LoVo (cell line): ENCODE data around the gene BTBD9.

Experiments
- DNase-seq: peaks from one replicate; pipeline ENCODE4 v3.0.0-alpha.2; 2016; ENCODE audit warnings: low spot score

BTBD9 gene

DNA sequence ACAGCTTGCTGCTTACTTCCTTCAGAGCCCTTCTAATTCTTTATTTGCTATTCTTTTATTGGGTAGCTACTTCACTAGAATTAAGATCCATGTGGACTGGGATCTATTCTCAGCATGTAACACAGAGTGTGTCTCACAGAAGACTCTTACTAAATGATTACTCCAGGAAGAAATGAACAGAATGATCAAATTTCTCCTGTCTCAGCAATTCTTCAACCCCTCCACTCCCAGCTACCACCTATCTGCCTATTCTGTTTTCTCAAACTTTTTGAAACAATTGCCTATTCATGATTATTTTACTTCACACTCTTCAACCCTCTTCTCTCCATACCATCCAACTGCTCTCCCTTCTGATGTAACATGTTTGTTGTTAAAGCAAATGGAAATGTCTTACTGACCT is 132.6 kb downstream of the BTBD9 start:
- DNase-seq: no peak

DNA sequence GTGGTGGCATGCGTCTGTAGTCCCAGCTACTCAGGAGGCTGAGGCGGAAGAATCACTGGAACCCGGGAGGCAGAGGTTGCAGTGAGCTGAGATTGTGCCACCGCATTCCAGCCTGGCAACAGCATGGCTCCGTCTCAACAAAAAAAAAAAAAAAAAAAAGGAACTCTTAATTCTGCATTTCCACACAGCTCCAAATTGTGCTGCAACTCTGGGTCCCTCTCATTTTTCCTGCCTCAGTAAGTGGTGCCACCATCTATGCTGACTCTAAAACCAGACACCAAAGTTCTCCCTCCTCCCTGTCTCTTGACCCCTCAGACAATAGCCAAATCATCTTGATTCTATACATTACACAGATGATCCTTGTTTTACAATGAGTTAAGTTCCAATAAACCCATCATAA is 133.9 kb downstream of the BTBD9 start:
- DNase-seq: no peak

DNA sequence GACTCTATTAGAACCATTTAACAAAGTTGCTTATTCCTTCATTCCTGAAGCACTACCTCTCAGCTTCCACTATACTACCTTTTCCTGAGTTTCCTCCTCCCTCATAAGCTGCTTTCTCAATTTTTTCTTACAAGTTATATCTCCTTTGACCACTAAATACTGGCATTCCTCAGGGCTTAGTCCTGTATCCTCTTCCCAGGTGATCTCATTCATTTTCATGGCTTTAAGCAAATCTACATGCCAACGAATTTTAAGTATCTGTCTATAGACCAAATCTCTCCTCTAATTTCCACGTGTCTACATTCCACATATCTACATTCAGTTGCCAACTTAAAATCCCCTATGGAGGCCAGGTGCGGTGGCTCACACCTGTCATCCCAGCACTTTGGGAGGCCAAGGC is 134.7 kb downstream of the BTBD9 start:
- no peak for DNase-seq

DNA sequence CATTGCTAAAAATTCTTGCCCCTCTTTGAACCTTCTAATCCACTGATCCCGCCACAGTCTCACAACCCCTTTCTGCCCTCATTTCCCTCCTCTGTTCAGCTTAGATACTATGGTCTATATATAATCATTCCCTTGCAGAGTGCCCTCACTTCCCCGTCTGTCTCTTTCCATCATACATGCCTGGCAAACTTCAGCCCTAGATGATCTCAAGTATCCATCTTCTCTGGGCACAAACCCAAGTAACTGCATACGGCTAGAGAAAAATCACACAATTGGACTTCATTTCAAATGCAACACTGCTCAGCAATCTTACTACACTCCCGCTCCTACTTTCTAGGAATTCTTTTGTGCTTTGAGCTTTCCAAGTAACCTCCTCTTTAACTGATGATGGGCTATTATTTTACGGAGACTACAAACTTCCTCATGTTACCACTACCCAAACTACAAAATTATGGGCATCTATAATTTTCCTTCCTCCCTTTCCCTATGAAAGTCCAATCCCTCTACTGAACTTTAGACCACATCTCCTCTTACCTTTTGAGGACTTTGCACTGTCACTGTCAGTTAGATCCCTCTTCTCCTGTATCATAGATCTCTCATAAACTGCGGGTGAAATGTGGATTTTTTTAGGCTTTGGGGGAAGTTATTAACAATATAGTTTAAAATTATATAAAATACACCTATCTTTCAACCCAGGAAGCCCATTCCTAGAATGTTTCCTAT is 135.6 kb downstream of the BTBD9 start:
- DNase-seq: no peak

DNA sequence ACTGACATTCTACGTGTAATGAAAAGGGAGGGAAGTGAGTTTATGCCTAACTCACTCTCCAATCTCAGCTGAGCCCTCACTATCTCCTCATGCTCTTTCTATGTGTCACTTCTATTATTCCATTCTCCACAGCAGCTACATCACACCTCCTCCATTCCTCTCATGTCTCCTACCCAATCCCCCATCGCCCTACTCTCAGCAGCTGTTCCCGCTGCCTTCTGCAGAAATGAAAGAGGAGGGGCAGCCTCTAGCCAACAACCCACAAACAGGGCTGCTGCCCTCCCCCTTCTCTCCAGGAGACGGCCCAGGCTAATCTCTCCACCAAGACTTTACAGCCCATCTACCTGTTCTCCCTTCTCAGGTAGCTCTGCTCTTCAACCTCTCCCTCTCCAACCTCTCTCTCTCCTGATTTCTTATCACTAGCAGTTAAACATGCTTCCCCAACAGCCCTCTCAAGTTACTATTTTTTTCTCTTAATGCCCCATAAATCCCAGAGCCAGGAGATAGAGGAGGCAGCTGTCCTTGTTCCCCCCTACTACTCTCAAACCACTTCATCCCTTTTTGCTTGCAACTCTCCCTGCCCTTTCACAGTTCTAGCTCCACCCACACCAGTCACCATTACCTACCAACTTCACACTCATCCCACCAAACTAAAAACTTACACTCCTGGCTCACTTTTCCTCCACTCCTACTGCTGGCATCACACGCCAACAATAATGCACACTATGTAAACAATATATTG is 136.5 kb downstream of the BTBD9 start:
- no peak for DNase-seq

DNA sequence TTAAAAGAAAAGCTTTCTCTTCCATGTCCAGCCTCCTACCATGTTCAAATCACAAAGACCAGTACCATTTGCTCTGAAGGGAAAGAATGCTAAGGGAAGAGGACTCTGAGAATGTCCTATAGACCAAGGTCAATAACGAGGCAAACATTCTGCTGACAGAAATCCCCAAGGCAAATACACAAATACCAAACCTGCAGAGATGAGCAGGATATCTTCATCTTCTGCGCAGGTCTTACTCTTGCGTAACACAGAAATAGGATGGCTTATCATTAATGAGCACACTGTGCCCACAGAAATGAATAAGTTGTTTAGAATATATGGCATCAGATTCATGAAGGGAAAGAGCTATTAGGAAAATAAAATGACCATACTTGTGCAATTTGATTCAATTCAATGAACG is 137.3 kb downstream of the BTBD9 start:
- DNase-seq: no peak

DNA sequence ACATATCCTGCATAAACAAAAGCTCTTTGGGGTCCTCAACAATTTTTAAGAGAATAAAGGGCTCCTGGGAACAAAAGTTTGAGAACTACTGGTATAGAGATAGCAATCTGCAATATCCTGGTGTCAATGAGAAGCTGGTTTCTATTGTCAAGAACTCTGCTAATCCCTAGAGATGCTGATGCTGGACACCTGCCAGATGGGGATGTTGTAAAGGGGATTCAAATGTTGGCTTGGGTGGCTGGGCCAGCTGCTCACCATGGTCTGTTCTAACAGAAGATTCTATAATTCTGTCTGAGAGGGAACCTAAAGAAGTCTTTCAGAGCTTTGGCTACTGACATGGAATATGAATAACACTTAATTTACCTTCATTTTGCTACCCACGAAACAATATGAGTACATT is 137.8 kb downstream of the BTBD9 start:
- no peak for DNase-seq

DNA sequence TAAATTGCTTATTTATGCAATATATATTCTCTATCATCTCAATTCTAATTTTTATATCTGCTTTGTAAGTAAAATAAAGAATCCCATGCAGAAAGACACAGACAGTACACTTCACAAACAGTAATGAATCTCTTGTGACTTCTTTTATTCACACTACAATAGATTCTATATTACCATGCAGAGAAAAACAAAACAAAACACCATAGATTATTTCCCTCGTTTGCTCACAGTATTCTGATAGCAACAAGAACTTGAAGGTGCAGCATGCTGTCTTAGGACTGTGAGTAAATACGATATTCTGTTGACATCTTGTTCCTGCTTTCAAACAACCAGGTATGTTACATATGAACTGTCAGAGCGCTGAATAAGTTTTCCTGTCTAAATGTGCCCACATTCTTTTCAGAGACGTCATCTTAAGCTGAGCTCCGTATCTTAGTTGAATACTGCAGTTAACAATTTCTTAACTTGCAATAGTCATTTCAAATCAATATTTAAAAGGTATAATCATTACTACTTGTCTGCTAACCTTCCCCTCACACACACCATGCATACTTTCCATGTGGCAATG is 140.1 kb downstream of the BTBD9 start:
- DNase-seq: no peak

DNA sequence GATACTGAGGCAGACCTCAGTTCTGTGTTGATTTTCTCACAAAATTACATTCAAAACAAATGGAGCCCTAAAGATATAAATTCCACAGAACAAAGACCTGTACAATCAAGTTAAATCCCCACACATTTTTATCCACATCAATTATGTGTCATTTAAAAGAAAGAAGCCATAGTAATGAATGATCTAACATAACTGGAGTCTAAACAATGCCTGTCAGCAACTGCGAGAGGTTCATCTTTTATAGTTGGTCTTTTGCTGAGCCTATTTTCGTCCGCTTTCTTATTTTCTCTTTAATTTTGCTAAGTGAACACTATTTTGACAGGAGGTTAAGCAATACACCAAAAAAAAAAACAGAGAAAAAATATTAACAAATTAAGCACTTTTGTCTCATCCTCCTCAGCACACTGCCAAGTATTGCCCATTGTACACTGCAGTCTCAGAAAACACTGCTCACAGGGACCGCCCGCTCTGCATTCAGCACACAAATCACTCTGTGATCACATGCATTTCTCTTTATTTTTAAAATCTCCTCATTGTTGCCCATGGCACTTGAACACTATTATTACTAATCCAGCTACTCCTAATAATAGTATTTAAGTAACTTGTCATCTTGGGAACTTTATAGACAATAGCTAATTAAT is 140.8 kb downstream of the BTBD9 start:
- DNase-seq: no peak

DNA sequence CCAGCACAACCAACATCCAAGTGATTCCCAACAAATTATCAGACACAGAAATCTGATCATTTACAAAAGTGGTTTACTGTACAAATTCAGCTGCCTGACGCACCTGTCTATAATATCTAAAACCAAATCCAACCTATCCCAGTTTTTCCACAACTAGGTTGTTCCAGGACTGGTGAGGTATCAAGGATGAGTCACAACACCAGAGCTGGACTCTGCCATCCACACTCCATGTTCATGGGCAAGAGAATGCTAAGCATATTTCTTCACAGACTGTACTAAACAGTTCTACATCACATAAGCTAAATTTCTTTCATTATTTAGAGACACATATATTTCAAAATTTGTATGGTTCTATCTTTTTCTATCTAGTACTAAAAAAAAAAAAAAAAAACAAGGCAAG is 141.6 kb downstream of the BTBD9 start:
- DNase-seq: no peak

DNA sequence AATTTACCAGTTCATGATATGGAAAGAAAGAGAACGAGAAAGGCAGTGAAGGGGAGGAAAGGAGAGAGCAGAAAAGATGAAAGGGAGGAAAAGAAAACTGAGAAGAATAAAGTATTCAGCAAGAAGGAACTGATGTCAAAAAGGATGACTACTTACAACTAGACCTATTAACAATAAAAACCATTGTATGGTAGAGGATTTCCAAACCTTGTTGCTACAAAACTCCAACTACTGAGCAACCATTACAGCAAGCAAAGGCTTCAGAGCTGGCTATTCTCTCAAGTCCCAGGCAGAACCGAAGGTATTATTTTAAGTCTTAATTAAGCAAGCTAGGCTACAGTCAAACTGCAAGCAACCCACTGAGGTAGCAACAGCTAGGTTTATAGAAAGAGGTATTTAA is 142.2 kb downstream of the BTBD9 start:
- no peak for DNase-seq

DNA sequence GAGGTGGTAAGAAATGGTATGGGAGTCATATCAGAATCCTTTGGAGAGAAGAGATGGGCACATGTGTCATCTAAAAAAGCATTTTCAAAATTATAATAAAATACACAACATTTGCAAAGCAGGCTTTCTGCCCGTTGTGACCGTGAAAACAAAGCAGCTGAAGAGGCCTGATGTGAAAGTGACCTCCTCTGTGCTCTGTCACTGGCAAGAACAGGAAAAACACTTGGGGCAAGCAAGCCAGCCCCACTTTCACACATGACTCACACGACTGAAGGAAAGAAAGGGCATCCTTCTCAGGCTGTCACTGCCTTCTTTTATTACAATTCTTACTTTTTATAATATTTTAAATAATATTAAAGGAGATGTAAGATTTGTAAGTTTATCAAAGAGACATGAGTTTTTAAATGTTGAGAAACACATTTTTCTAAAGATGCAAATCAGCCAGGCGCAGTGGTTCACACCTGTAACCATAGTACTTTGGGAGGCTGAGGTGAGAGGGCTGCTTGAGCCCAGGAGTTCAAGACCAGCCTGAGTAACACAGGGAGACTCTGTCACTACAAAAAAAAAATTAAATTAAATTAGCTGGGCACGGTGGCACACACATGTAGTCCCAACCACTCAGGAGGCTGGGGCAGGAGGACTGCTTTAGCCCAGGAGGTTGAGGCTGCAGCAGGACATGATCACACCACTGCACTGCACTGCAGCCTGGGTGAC is 143.7 kb downstream of the BTBD9 start:
- DNase-seq: no peak

DNA sequence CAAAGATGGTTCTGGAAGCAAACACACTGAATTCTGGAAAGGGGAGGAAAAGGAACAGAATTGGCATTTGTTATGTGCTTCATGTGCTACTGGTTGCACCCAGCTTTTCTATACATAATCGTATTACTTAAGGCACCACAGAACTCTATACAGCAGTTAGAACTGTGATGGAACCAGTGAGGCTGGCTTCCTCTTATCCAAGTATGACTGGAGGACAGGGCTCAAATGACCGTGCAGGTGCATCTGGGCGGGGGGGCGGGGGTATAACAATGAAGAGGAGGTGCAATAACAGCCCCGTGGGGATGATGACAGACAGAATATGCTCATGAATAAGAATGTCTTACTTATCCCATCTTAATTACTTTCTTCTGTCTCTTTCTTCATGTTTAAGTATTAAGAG is 144.2 kb downstream of the BTBD9 start:
- no peak for DNase-seq

DNA sequence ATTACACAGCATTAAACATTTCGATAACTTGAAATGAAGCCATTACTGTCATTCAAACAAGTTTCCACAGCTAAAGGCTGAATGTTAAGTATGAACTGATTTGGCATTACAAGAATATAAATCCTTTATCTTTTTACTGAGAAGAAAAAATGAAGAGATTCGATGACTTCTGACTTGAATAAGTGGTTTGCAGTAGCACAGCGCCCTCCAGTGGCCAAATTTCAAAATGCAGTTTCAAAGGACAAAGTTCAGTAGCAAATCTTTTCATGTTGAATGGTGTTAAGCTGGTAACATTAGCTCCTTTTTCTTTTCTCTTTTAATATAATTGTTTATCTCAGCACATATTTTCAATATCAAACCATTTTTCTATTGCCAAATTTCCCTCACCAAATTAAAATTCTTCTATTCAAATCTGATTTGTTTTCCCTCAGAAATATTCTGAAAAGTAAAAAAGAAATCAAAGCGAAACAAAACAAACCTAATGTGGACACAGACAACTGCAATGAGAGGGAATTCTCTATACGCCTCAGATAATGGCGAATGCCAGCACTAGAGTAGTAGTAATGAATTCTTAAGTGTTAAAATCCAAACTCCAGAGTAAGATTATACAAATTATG is 145.7 kb downstream of the BTBD9 start:
- peak; percentile 49 for DNase-seq

DNA sequence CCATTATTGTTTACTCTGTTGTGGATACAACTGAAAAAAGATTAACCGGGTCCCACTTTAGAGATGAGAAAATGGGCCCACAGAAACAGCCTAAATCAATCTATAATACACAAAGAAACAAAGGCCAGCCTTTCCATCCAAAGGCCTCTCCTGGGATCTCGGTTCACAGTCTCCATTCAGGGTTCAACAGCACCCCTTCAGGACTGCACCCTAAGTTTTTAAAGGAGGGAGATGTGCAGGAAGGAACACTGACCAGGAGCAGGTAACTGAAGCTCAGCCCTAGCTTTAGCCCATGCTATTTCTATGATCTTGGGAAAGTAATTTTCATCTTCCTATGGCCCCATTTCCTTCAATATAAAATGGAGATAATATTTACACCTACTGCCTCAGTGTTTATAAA is 147.7 kb downstream of the BTBD9 start:
- no peak for DNase-seq

DNA sequence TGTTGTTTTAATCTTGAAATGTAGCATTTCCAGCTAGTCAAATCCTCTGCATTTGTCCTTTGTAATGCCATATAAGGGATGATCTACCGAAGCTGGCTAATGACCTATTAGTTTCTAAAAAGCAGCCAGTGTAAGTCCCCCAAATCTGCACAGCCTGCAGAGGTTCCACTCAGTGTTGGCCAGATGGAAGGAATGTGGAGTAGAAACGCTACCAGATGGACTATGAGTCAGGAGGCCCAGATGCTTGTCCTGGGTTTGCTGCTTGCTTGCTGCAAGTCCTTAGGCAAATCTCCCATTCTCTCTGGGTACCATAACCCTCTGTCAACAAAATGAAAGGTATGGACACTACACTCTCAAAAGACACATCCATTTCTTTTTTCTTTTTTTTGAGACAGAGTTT is 149.8 kb downstream of the BTBD9 start:
- no peak for DNase-seq

DNA sequence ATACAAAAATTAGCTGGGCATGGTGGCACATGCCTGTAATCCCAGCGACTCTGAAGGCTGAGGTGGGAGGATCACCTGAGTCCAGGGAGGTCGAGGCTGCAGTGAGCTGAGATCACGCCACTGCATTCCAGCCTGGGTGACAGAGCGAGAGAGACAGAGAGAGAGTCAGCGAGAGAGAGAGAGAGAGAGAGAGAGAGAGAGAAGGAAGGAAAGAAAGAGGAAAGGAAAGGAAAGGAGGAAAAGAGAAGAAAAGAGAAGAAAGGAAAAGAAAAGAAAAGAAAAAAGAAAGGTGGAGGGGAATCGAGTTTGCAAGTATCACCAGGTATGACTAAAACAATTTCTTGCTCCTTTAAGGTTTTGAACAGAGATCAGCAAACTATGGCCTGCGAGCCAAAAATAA is 152.3 kb downstream of the BTBD9 start:
- DNase-seq: no peak

DNA sequence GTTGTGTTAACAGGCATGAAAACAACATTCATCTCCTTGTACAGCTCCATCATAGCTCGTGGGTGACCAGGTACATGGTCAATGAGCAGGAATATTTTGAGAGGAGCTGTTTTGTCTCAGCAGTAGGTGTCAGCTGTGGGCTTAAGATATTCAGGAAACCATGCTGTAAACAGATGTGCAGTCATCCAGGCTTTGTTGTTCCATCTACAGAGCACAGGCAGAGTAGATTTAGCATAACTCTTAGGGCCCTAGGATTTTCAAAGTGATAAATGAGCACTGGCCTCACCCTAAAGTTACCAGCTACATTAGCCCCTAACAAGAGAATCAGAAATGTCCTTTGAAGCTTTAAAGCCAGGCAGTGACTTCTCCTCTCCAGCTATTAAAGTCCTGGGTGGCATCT is 154.2 kb downstream of the BTBD9 start:
- DNase-seq: no peak

DNA sequence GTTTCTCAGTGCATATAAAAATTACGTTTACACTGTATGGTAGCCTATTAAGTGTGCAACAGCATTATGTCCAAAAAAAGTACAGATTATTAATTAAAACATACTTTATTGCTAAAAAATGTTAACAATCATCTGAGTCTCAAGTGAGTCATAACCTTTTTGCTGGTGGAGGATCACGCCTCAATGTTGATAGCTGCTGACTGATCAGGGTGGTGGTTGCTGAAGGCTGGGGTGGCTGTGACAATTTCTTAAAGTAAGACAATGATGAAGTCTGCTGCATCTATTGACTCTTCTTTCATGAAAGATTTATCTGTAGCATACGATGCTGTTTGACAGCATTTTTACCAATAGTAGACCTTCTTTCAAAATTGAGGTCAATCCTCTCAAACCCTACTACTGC is 155.1 kb downstream of the BTBD9 start:
- no peak for DNase-seq

DNA sequence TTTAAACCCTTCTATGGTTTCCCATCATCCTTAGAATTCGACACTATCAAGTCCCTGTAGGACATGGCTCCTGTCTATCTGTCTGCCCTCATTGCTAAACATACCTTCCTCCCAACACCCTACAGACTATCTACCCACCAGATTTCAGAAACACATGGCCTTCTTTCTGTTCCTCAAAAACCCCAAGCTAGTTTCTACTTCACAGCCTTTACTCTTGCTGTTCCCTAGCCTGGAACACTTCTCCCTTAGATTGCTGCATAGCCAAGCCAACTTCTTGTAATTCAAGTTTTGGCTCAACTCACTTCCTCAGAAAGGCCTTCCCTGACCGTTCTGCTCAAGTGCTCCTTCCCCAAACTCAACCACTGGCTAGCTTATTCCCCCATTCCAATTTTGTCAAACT is 156.2 kb downstream of the BTBD9 start:
- DNase-seq: no peak

DNA sequence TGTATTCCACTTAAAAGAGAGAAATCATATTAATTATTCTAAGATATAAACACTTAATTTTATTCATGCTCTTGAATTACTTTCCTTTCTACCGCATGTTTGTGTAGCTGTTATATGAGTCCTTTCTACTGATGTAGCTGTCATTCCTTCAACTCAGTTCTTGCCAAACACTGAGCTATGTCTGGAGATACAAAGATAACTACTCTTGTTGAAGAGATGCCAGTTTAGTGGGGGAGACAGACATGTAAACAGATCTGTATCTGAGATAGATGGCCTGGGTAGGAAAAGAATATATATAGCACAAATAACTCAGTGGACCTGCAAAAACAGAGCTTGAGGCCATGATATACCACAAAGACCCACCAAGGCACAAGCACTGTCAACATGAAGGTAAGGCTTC is 157.3 kb downstream of the BTBD9 start:
- DNase-seq: no peak

DNA sequence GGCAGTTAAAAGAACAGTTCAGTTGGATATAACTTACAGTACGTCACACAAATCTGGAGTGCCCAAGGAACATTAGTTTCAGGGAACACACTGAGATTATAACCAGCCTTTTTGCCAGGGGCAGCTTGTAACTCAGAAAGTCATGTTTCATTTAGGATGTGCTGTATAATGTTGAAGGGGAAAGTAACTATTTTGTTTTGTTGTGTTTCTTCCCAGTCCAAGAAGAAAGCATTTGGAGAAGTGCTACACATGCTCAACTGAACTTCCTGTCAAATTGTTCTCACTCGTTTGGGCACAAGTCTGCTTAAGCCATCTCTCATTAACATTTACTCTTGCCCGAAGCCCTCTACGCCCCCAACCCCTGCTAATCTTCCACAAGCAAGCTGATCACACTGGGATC is 157.9 kb downstream of the BTBD9 start:
- no peak for DNase-seq
